H4 (cell line): Measurements from ENCODE around the gene ARID1B. TPM values are rescaled to one million over a fixed set of nuclear protein-coding genes. Genes with fewer than 3 reads are reported as not detected.

ENCODE experiments used
- DNase-seq: peaks from one replicate; pipeline ENCODE4 v3.0.0-alpha.2; 2015; ENCODE audit warnings: low spot score
- total RNA-seq: library from RNA; depleted of rRNA; stranded (reverse); fragments of >200 nt; shearing (Covaris generic); gene quantifications from 2 replicates; pipeline ENCODE4 v1.2.3, GENCODE V29; 2014

The ARID1B gene
- total RNA-seq, 1 experiment from 2014 or later, result 5.6 TPM

GRCh38 chr6:156992020-156992804, 215.0 kb downstream of the ARID1B start:
- no peak for DNase-seq

- DNase-seq, result no peak
Observed at GRCh38 chr6:156993713-156994112, 216.5 kb downstream of the ARID1B start.

GRCh38 chr6:156994215-156995076, 217.3 kb downstream of the ARID1B start:
- no peak for DNase-seq

- DNase-seq, result no peak
Observed at GRCh38 chr6:156995502-156995901, 218.3 kb downstream of the ARID1B start.

- no peak for DNase-seq
Observed at GRCh38 chr6:156996265-156996664, 219.1 kb downstream of the ARID1B start.

GRCh38 chr6:156998794-156999330, 221.7 kb downstream of the ARID1B start:
- no peak for DNase-seq

GRCh38 chr6:156999762-157000161, 222.6 kb downstream of the ARID1B start:
- DNase-seq, result no peak

- DNase-seq, result no peak
Observed at GRCh38 chr6:157001716-157002115, 224.5 kb downstream of the ARID1B start.

GRCh38 chr6:157002774-157003173, 225.6 kb downstream of the ARID1B start:
- no peak for DNase-seq

- DNase-seq, result no peak
Observed at GRCh38 chr6:157005940-157006339, 228.8 kb downstream of the ARID1B start.

- DNase-seq, result no peak
Observed at GRCh38 chr6:157008568-157008967, 231.4 kb downstream of the ARID1B start.

- DNase-seq, result no peak
Observed at GRCh38 chr6:157012355-157012754, 235.2 kb downstream of the ARID1B start.

- DNase-seq, result no peak
Observed at GRCh38 chr6:157013649-157014304, 236.6 kb downstream of the ARID1B start.

GRCh38 chr6:157014871-157015270, 237.7 kb downstream of the ARID1B start:
- DNase-seq, result no peak

GRCh38 chr6:157017022-157017421, 239.8 kb downstream of the ARID1B start:
- no peak for DNase-seq

GRCh38 chr6:157017861-157018260, 240.7 kb downstream of the ARID1B start:
- DNase-seq, result peak; percentile 16

- DNase-seq, result no peak
Observed at GRCh38 chr6:157019115-157019641, 242.0 kb downstream of the ARID1B start.

GRCh38 chr6:157019733-157020132, 242.6 kb downstream of the ARID1B start:
- DNase-seq, result no peak

- peak; percentile 49 for DNase-seq
Observed at GRCh38 chr6:157020398-157020797, 243.2 kb downstream of the ARID1B start.

- DNase-seq, result peak; percentile 5
Observed at GRCh38 chr6:157020881-157021343, 243.7 kb downstream of the ARID1B start.

GRCh38 chr6:157021344-157021992, 244.3 kb downstream of the ARID1B start:
- peak; percentile 48 for DNase-seq
